ENCODE data around the gene MED20.

Gene MED20

DNA sequence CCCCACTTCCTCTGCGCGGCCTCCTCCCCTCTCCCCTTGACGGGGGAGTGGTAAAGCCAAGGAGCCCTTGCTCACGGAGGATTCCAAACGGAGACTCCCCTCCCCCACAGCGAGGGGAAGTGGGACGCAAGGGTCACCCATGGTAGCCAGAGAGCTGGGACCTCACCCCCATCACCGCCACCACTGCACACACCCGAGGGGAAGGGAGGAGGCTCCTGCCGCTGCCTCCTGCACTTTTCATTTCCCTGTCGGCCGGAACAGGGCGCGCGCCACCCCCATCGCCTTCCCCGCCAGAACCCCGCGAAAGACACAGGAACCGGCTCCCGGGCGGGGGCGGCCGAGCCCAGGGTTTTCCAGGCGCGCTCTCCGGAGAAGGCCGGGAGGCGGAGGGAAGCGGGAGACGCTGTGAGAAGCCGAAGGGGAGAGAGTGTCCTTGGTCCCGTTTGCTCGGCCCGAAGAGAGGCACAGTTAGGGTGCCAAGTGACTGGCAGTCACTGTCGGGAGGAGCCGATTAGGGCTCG lies 19.9 kb upstream of the MED20 start:
- DNase-seq, result peak; percentile 7

DNA sequence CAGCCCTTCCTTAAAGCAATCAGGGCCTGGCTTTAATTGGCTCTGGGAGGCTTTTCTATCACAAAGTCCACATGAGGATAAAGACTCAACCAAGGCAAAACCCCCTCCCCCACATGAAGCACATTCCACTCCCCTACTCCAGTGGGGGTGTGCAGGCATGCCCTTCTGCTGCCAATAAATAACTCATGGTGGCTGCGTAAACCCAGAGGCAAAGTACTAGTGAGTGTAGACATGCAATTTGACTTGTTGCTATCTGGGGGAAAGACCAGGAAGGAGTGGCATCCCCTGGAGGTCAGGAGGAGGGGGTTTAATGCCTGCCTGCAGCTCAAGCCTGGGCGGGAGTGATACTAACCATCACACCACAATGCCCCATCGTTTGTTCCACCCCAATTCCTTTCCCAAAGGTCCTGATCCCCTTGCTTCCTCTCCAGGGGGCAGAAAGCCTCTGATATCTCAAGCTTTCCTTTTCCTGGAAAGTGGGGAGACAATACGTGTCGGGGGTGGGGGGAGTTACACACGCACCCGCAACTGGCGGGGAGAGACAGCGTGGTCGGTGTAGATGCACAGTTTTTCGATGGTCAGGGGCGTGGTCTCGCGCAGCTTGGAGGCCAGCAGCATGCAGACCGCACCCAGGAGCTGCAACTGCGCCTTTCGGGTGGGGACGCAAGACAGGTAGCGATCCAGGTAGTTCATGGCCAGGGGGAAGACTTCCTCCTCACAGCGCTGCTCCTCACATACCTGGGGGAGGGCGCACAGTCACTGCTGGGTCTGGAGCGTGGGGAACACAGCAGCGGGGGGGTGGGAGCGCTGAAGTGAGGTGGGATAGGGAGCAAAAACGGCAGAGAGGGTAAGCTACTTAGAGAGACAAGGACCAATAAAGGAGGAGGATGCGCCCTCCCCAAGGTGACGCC lies 19.2 kb upstream of the MED20 start:
- no peak for DNase-seq

DNA sequence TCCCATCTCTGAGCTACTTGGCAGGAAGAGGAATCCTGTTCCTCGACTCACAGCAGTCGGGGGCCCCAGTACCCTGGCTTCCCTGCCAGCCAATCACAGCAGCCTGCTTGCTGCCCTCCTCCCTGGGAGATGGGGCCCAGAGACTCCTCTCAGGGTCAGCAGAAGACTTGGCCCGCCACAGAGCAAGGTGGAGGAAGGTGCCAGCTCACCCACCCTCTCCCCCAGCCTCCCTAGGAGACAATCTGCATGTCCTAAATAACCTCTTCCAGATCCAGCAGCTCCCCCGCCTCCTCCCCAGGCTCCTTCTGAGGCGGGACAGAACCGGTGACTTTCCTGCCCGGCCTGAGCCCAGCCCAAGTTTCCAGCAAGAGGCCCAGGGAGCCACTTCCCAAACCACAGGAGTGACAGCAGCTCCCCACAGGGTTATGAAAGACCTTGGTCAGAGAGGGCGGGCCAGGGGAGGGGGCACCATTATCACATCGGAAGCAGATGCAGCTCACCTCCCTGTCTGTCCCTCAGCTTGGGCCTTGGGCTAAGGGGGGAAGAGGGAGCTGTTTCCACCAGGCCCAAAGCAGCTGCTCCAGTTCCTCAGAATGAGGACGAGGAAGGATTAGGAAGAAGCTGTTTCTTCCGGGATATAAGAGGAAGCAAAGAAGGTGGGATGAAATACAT lies 18.4 kb upstream of the MED20 start:
- DNase-seq, result no peak

DNA sequence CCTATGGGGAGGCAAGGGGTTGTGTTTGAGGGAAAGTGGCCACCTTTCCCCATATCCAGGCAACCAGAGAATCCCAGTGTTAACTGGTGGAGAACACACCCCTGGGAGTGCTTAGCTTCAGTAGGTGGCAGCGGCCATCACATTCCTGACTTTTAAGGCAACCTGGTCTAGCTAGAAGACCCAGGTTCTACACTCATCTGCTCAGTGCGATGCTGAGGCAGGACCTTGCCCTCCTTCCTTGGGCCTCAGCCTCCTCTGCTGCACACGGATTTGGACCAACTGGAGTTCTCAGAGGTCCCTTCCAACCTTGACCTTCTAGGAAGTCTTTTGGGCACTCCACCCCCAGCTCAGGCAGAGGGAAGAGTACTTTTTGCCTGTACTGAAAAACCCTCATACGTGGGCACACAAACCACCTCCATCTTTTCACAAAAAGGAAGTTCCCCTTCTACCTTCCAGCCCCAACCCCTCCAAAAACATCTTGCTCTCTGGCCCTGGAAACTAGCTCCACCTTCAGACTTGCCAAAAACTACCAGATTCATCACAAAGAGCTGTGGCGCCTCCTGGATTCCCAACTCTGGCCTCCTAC lies 17.7 kb upstream of the MED20 start:
- DNase-seq, result no peak

DNA sequence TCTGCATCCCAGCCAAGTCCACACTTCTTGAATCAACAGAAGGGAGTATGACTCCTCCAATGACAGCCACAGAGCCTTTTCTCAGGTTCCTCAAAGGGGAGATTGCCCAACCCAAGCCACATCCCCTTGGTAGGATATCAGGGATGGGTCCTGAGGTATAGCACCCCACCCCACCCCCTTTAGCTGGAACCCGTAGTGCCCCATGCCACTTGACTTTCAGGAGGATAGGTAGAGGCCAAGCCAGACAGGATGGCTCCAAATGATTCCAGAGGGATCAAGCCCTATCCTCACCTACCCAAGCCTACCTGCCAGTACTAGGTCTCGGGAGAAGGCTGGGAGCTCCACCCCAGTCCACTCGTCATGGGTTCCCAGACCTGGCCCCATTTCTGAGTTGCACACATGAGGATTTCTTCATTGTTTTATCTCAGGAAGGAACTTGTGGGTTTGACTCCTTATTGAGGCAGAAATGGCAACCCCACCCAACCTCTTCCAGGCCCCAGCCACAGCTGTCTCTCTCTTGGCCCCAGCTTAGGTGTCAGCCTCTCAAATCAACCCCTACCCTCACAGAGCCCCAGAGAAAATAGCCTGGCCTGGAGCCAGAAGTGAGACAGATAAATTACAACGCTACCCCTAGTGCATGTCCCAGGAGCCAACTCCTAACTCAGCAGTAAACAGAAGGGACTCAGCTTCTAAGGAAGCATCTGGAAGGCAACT lies 17.1 kb upstream of the MED20 start:
- no peak for DNase-seq

DNA sequence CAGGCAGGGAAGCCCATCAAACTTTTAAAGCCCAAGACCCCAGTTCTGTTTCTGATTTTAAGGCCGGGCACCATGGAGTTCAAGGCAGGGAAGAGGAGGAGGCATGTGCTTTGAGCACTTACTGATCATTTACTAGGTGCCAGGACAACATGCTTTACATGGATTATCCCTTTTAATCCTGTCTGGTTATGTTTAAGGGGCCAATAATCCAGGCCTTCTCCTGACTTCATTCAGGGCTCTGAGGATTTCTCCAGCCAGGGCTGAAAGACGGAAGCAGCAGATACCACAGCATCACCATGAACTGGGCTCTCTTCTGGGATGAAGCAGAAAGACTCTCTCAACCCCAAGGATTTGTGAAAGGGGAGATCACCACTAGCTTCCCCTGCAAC lies 16.5 kb upstream of the MED20 start:
- DNase-seq, result no peak

DNA sequence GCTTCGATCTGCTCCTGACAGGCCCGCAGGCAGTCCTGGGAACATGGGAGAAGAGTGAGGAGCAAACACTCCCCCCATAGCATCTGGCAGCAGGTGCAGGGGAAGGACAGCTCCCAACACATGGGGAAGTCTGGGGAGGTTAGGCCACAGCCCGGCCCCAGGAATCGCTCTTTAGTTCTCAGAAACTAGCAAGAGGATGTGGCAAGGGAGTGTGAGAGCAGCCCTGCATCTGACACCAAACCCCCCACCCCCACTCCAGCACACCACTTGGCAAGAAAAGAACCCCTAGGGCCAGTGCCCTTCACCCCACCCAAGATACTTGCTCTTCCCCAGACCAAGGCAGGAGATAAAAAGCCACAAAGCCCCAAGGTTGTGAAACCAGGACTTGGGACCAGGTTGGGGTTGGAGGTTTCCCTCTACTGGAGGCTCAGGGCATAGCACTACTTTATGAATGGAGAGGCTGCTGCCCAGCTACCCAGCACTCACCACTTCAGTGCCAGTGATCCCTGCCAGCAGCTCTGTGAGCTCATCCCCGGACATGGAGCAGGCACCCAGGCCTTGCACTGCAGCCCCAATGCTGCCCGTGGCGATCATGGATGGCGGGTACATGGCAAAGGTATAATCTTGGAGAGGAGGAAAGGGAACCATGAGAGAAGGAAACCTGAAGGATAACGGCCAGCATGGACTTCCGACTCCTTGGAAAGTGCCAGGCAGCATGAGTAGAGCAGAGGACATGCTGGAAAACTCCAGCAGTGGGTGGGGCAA lies 15.3 kb upstream of the MED20 start:
- DNase-seq, result peak; percentile 40

DNA sequence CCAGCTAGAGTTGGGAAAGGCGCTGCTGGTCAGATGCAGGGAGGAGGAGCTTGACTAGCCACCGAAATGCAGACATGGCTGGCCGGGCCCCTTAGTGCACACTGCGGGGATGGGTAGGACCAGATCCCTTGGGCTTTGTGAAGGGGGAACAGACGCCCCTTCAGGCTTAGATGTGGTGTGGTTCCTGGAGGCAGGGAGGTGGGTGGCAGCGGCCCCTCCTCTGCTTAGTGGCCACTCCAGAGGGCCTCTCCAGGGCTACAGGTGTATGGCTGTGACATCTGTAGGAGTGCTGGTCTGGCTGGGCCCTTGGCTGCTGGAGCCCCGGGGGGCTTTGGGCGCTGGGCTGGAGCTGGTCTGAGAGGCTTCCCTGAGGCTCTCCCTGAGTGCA lies 14.7 kb upstream of the MED20 start:
- no peak for DNase-seq

DNA sequence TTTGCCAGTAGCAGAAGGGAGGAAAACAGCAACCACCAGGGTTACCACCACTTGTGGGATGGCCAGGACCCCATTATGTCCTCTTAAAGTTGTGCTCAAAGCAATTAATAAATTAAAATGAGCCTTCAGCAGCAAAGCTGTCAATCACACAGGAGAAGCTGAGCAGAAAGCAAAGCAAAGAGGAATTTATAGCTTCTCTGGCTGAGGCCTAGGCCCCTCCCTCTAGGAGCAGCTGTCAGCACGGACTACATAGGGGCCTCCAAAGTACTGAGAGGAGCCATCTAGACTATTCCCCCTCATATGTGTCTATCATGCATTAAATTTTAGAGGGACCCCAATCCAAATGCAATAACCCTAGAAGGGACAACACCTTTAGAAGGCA lies 14.2 kb upstream of the MED20 start:
- DNase-seq, result no peak

DNA sequence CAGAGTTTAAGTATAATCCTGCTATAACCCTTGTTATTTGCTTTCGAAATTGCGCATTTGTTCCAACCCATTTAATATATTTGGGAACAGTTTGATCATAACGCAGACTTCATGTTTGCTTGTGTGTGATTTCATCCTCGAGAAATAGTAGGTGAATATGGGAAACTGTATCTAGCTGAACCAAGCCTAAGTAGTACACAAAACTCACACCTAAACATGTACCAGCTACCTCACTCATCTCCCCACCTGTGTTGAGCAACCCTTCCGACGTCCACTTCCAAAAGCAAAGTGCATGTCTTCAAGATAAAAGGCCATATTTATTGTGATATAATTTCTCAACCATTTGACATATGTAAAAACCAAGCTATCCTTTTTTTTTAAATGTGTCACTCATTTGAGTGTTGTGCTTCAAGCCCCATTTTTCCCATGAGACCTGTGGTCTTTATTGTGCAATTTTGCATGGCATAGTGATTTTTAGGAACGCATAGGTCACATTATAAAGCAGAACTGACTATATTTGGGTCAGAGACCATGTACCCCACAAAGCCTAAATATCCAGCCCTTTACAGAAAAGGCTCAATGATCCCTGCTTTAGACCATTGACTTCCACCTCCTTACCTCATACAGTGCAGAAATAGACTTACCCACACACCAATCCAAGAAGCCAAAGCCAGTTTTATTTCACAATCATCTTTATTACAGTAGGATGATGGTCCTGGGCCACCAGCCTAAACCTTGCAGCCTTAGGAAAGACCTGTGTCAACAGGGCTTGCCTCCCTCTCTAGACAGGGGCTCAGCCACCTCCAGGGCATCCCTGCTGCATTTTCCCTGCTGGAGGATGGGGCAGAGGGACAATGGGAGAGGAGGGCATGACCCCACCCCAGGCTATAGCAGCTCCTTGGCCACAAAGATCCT lies 13.6 kb upstream of the MED20 start:
- DNase-seq, result no peak

DNA sequence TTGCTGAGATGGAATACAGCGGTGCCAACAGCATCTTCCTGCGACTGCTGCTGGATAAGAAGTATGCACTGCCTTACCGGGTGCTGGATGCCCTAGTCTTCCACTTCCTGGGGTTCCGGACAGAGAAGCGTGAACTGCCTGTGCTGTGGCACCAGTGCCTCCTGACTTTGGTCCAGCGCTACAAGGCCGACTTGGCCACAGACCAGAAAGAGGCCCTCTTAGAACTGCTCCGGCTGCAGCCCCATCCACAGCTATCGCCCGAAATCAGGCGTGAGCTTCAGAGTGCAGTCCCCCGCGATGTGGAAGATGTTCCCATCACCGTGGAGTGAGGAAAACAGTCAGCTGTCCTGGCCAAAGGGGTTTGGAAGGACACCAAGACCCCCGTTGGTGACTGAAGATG lies 11.4 kb upstream of the MED20 start:
- no peak for DNase-seq

DNA sequence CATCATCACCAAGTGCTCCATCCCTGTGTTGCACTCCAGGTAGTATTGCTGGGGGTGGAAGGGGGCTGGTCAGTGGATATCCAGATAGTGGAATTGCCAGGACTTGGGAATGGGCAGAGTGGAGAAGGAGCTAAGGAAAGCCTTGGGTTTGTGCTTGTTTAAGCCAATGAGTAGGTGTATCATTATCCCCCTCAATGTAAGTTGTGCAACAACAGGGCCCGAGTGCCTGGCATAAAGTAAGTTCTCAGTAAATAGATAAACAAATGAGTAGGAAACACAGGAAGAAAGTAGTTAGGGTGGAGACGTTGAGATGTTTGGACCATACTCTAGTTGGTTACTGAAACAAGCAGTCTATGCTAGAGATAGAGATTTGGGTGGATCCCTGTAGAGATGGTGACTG lies 10.9 kb upstream of the MED20 start:
- DNase-seq, result no peak

DNA sequence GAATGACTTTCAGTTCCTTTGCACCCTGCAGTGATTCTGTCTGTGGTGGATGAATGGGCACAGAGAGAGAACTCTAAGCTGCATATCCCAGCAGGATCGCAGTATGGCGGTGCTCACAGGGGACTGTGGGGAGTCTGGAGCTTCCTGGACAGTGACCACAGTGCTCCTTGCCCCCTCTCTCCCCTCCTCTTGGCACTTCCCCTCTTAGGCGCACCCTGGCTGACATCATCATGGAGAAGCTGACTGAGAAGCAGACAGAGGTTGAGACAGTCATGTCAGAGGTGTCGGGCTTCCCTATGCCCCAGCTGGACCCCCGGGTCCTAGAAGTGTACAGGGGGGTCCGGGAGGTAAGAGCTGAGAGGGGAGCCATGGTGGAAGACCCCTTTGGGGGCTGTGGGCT lies 9.0 kb upstream of the MED20 start:
- no peak for DNase-seq

DNA sequence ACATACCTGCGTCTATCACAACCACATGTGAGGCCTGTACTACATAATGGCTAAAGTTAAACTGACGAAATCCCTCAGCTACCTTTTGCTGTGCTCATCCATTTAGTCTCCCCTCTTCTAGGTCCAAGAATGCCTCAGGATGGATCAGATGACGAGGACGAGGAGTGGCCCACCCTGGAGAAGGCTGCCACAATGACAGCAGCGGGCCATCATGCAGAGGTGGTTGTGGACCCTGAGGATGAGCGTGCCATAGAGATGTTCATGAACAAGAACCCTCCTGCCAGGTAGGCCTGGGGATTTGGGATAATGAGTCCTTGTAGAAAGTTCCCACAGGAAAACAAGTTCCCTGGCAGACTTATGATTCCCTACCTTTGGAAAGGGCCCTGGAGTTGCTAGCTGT lies 6.3 kb upstream of the MED20 start:
- DNase-seq, result no peak

DNA sequence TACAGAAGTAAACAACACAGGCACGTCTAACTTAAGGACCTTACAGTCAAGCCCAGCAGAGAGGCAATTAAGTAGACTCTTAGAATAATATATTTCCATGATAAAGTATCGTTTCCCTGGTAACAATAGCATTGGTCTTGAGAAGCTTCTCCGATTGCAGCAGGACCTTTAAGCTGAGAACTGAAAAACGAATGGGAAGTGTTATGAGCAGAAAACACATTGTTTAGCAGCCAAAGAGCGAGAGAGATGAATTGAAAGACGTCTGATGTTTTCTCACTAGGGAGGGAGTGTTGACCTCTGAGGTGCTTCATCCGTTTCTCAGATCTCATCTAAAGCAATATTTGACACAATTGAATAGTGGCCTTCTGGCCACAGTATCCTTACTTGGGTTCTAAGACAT lies 1.2 kb upstream of the MED20 start:
- no peak for DNase-seq

DNA sequence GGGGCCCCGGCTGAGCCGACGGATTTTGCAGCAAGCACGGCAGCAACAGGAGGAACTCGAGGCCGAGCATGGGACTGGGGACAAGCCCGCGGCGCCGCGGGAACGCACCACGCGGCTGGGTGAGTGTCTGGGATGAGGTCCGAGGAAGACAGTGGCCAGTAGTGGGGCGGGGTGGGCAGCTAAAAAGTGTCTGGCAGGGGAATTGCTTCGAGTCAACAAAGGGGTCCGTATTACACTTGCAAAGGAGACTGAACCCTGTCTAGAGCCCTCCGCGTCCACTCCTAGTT lies 716 bp upstream of the MED20 start:
- DNase-seq, result no peak

DNA sequence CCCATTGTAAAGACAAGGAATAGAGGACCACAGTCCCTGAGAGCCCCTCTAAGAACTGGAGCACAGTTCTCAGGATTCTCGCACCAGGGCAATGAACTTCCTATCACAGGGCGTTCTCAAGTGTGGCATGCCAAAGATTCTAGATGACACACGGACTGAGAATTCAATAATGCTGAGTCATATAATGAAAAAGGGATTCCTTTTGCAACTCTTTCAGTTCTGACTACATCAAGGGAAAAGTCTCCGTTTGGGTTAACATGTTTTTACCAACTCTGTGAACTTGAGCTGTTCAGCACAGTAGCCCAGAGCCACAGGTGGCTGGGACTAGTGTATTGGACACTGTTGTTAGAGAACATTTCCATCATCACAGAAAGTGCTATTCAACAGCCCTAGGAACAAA lies 3.4 kb downstream of the MED20 start:
- no peak for DNase-seq

DNA sequence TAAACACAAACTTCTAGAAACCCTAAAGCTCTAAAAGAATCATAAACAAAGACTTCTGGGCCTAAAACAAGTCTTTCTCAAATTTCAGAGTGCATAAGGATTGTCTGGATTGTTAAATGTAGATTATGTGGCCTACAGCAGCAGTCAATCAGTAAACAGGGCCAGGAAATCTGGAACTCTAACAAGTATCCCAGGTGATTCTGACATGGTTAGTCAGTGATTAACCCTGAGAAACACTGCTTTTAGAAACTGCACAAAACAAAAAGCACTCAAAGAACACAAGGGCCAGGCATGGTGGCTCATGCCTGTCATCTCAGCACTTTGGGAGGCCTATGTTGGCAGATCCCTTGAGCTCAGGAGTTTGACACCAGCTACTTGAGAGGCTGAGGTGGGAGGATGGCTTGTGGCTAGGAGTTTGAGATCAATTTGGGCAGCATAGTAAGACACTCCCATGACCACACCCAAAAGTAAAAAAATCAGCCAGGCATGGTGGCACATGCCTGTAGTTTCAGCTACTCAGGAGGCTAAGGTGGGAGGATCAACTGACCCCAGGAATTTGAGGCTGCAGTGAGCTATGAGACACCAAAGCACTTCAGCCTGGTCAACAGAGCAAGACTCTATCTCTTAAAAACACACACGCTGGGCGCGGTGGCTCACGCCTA lies 5.9 kb downstream of the MED20 start:
- no peak for DNase-seq

DNA sequence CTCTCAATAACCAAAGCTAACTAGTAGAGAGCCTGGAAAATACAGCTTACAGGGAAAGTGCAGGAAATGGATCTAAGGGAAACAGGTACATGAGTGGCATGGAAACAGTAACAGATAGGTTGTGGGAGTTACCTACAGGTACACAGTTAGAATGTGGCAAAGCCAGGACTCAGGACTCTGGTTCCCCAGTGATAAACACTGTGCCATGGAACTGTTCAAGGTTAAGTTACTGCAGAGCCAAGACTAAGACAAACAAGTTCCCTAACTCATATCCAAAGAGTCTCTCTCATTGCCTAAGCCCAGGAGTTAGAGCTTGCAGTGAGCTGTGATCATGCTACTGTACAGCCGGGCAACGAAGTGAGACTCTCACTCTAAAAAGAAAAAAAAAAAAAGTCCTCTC lies 6.6 kb downstream of the MED20 start:
- no peak for DNase-seq

DNA sequence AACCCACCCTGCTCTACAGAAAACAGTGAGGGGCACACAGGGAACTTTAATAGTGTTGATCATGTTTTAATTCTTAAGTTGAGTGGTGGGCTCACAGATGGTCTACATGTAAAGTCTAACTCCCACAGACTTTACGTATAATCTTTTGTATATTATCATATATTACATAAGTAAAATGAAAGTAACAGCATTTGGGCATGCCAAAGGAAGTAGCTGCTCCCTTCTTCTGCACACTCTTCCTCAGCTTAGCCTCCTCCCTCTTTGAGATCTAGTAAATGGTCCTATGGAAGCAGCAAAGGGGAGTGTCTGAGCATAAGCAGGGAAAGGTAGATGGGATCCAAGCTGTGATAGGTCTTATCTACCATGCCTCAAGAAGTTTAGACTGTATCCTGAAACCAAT lies 11.2 kb downstream of the MED20 start:
- DNase-seq, result no peak

DNA sequence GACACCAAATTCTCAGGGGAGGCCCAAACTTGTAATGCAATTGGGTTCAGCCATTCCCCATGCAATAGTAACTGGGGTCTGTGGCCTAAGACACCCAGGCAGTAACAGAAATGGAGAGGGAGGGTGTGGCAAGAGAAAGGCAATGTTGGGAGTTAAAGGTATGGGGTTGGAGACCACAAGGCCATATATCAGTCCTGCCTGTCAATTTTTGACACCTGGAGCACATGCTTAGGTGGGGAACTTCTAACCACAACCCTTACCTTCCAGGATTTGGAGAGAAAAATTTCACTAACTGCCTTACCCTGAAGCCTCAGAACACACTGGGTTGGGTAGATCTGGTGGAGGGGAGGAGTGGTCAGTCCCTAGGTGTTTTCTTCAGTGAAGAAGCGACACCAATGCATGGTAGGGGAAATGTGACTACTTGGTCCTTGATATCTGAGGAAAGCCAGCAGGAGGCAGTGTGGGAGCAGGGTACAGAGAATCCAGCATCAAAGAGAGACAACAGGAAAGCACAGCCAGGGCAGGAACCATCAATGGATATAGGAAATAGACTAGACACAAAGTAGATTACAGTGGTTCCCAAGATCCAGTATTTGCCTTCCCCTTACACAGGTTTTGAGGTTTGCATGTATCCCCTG lies 18.9 kb downstream of the MED20 start:
- DNase-seq, result no peak

All from DMS 273 treated with DMSO at 0.1 percent for 48 hours (cell line).